GM23338 (cell line): ENCODE results near the gene KCNT1. TPM values are rescaled to one million over a fixed set of nuclear protein-coding genes. Genes with fewer than 3 reads are reported as not detected.

Experiments used
- ATAC-seq: fragments of 200-7000 bp; cut with Tn5 transposase; 3 replicates; pipeline ENCODE4 v1.9.1; 2020
- DNase-seq: peaks from one replicate; pipeline ENCODE4 v3.0.0-alpha.2; 2015; ENCODE audit warnings: low spot score
- H2AFZ ChIP-seq: fragments of 200-600 bp; sonication (generic); 2 replicates; pipeline ENCODE4 v1.8.0; 2016; ENCODE audit warnings: antibody characterized with exemption, mild to moderate bottlenecking, moderate library complexity
- H3F3A ChIP-seq: fragments of 200-600 bp; sonication (generic); replicated peaks from 2 replicates; pipeline ENCODE4 v1.8.0; 2017; ENCODE audit warnings: antibody characterized with exemption, mixed run types, low read depth
- H3K27ac ChIP-seq: fragments of 200-600 bp; sonication (generic); 2 replicates; pipeline ENCODE4 v1.6.1; 2016; ENCODE audit warnings: low read depth
- H3K27me3 ChIP-seq: fragments of 200-600 bp; sonication (generic); 2 replicates; pipeline ENCODE4 v1.8.0; 2016; ENCODE audit warnings: mild to moderate bottlenecking, mixed run types, moderate library complexity; ENCODE audit not compliant: insufficient read depth
- H3K36me3 ChIP-seq: fragments of 200-600 bp; sonication (generic); 2 replicates; pipeline ENCODE4 v1.8.0; 2016; ENCODE audit warnings: mild to moderate bottlenecking; ENCODE audit not compliant: insufficient read depth
- H3K4me1 ChIP-seq: fragments of 200-600 bp; sonication (generic); 2 replicates; pipeline ENCODE4 v1.8.0; 2016; ENCODE audit warnings: mild to moderate bottlenecking, moderate library complexity; ENCODE audit not compliant: insufficient read depth
- H3K4me2 ChIP-seq: fragments of 200-600 bp; sonication (generic); 2 replicates; pipeline ENCODE4 v1.7.1; 2017; ENCODE audit warnings: mixed run types
- H3K4me3 ChIP-seq: fragments of 200-600 bp; sonication (generic); 2 replicates; pipeline ENCODE4 v1.6.1; 2016; ENCODE audit warnings: mixed run types
- H3K79me2 ChIP-seq: fragments of 200-600 bp; sonication (generic); replicated peaks from 2 replicates; pipeline ENCODE4 v1.8.0; 2017; ENCODE audit warnings: mild to moderate bottlenecking; ENCODE audit not compliant: insufficient read depth
- H3K9me2 ChIP-seq: fragments of 200-600 bp; sonication (generic); 2 replicates; pipeline ENCODE4 v1.8.0; 2017; ENCODE audit not compliant: insufficient read depth
- H4K20me1 ChIP-seq: fragments of 200-600 bp; sonication (generic); replicated peaks from 2 replicates; pipeline ENCODE4 v1.8.0; 2017; ENCODE audit warnings: mild to moderate bottlenecking; ENCODE audit not compliant: insufficient read depth
- H3K27ac Mint-ChIP-seq: 2 replicates; pipeline ENCODE4 v1.8.0; 2020; ENCODE audit warnings: inconsistent platforms, mild to moderate bottlenecking, moderate library complexity, mixed read lengths
- H3K27me3 Mint-ChIP-seq: 3 replicates; pipeline ENCODE4 v1.8.0; 2022; ENCODE audit warnings: low read depth, mild to moderate bottlenecking, moderate library complexity, mixed read lengths, inconsistent platforms; ENCODE audit not compliant: insufficient read depth, poor library complexity
- H3K36me3 Mint-ChIP-seq: 3 replicates; pipeline ENCODE4 v1.8.0; 2021; ENCODE audit warnings: low read depth, mild to moderate bottlenecking, inconsistent platforms, moderate library complexity, mixed read lengths
- H3K4me1 Mint-ChIP-seq: 3 replicates; pipeline ENCODE4 v1.8.0; 2020; ENCODE audit warnings: mild to moderate bottlenecking, inconsistent platforms, mixed read lengths
- H3K4me3 Mint-ChIP-seq: 3 replicates; pipeline ENCODE4 v1.8.0; 2021; ENCODE audit warnings: moderate library complexity, mild to moderate bottlenecking, inconsistent platforms, mixed read lengths
- H3K9me3 Mint-ChIP-seq: 3 replicates; pipeline ENCODE4 v1.8.0; 2020; ENCODE audit warnings: moderate library complexity, mild to moderate bottlenecking, inconsistent platforms, mixed read lengths
- CREB1 ChIP-seq: fragments of 250-450 bp; sonication (Bioruptor Pico); IDR thresholded peaks from 2 replicates; pipeline ENCODE4 v1.5.0; 2020; ENCODE audit warnings: low read depth, mild to moderate bottlenecking, moderate library complexity
- EZH2 ChIP-seq: fragments of 200-600 bp; sonication (generic); IDR thresholded peaks from one replicate; pipeline ENCODE4 v1.8.0; 2017; ENCODE audit warnings: antibody characterized with exemption, mild to moderate bottlenecking, low read depth; ENCODE audit not compliant: unreplicated experiment
- JUNB ChIP-seq: IDR thresholded peaks from one replicate; pipeline ENCODE4 v1.6.1; 2016; ENCODE audit warnings: antibody characterized with exemption; ENCODE audit not compliant: unreplicated experiment
- NANOG ChIP-seq: IDR thresholded peaks from 2 replicates; pipeline ENCODE4 v1.6.1; 2016; ENCODE audit warnings: antibody characterized with exemption, borderline replicate concordance
- POLR2AphosphoS5 ChIP-seq: IDR thresholded peaks from 2 replicates; pipeline ENCODE4 v1.6.1; 2016; ENCODE audit warnings: antibody characterized with exemption, low read depth
- STAT1 ChIP-seq: IDR thresholded peaks from one replicate; pipeline ENCODE4 v1.6.1; 2016; ENCODE audit warnings: antibody characterized with exemption; ENCODE audit not compliant: unreplicated experiment
- ZNF114 ChIP-seq: fragments of 250-450 bp; sonication (Bioruptor Pico); IDR thresholded peaks from 2 replicates; pipeline ENCODE4 v1.5.0; 2020; ENCODE audit warnings: mild to moderate bottlenecking, moderate library complexity
- ZNF331 ChIP-seq: fragments of 250-450 bp; sonication (Bioruptor Pico); IDR thresholded peaks from 2 replicates; pipeline ENCODE4 v1.5.0; 2020; ENCODE audit warnings: low read depth, mild to moderate bottlenecking, moderate library complexity
- polyA plus RNA-seq: library from polyadenylated mRNA; unstranded; fragments of >200 nt; fragmentation: Nextera tagmentation; extraction: Ambion mirVana; gene quantifications from 2 replicates; pipeline ENCODE4 v1.2.1, GENCODE V29; 2016
- total RNA-seq: library from RNA; depleted of rRNA; stranded (reverse); fragments of >200 nt; shearing (Covaris generic); gene quantifications from 2 replicates; pipeline ENCODE4 v1.2.3, GENCODE V29; 2014
- TF ChIP-seq, protein P1 (sequence below), 2 experiments: fragments of 200-600 bp in 1 of 2; sonication (generic) in 1 of 2; conservative IDR thresholded peaks; 2 replicates each; pipeline versions ENCODE4 v1.5.1 to v1.6.1; 2016 to 2017; ENCODE audit warnings: antibody characterized with exemption in 2 of 2, low read depth in 2 of 2, mild to moderate bottlenecking in 2 of 2, moderate library complexity in 1 of 2
- TF ChIP-seq, protein P2 (sequence below): IDR thresholded peaks from 2 replicates; pipeline ENCODE4 v1.6.1; 2016; ENCODE audit warnings: antibody characterized with exemption
- TF ChIP-seq, protein P3 (sequence below): IDR thresholded peaks from one replicate; pipeline ENCODE4 v1.6.1; 2018; ENCODE audit warnings: antibody characterized with exemption; ENCODE audit not compliant: unreplicated experiment

Gene KCNT1
- total and polyA plus RNA-seq, 2 experiments from 2014 or later = 0.05 to 0.28 TPM

DNA sequence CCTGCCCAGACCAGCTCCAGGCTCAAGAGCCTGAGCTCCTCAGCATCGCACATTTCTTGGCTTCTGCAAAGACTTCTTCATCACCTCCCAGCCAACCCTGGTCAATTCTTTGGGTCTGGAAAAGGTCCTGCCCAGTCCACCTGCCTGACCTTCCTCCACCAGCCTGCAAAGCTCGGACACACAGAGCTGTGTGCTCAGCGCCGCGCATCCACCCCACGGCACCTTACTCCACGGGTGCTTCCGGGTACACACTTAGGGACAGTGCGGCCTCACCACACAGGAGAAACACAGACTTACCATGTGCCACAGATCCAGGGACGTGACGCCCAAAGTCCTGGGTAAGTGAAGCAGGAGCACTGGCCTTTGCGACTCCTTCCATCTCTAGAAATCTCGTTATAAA, 97.3 kb downstream of the KCNT1 start (continued):
- TF ChIP-seq, protein P1, sequence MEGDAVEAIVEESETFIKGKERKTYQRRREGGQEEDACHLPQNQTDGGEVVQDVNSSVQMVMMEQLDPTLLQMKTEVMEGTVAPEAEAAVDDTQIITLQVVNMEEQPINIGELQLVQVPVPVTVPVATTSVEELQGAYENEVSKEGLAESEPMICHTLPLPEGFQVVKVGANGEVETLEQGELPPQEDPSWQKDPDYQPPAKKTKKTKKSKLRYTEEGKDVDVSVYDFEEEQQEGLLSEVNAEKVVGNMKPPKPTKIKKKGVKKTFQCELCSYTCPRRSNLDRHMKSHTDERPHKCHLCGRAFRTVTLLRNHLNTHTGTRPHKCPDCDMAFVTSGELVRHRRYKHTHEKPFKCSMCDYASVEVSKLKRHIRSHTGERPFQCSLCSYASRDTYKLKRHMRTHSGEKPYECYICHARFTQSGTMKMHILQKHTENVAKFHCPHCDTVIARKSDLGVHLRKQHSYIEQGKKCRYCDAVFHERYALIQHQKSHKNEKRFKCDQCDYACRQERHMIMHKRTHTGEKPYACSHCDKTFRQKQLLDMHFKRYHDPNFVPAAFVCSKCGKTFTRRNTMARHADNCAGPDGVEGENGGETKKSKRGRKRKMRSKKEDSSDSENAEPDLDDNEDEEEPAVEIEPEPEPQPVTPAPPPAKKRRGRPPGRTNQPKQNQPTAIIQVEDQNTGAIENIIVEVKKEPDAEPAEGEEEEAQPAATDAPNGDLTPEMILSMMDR (conservative IDR thresholded peaks at IDR 0.05; ENCODE audit: low read depth in 2 of 2) = no peak
- no peak for TF ChIP-seq POLR2AphosphoS5
- no peak for TF ChIP-seq NANOG
- TF ChIP-seq EZH2 = no peak
- TF ChIP-seq, protein P2, sequence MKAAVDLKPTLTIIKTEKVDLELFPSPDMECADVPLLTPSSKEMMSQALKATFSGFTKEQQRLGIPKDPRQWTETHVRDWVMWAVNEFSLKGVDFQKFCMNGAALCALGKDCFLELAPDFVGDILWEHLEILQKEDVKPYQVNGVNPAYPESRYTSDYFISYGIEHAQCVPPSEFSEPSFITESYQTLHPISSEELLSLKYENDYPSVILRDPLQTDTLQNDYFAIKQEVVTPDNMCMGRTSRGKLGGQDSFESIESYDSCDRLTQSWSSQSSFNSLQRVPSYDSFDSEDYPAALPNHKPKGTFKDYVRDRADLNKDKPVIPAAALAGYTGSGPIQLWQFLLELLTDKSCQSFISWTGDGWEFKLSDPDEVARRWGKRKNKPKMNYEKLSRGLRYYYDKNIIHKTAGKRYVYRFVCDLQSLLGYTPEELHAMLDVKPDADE = no peak
- TF ChIP-seq, protein P3, sequence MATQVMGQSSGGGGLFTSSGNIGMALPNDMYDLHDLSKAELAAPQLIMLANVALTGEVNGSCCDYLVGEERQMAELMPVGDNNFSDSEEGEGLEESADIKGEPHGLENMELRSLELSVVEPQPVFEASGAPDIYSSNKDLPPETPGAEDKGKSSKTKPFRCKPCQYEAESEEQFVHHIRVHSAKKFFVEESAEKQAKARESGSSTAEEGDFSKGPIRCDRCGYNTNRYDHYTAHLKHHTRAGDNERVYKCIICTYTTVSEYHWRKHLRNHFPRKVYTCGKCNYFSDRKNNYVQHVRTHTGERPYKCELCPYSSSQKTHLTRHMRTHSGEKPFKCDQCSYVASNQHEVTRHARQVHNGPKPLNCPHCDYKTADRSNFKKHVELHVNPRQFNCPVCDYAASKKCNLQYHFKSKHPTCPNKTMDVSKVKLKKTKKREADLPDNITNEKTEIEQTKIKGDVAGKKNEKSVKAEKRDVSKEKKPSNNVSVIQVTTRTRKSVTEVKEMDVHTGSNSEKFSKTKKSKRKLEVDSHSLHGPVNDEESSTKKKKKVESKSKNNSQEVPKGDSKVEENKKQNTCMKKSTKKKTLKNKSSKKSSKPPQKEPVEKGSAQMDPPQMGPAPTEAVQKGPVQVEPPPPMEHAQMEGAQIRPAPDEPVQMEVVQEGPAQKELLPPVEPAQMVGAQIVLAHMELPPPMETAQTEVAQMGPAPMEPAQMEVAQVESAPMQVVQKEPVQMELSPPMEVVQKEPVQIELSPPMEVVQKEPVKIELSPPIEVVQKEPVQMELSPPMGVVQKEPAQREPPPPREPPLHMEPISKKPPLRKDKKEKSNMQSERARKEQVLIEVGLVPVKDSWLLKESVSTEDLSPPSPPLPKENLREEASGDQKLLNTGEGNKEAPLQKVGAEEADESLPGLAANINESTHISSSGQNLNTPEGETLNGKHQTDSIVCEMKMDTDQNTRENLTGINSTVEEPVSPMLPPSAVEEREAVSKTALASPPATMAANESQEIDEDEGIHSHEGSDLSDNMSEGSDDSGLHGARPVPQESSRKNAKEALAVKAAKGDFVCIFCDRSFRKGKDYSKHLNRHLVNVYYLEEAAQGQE = no peak
- no peak for TF ChIP-seq JUNB
- no peak for TF ChIP-seq ZNF331 (CRISPR knock-in tag)
- TF ChIP-seq STAT1 = no peak

DNA sequence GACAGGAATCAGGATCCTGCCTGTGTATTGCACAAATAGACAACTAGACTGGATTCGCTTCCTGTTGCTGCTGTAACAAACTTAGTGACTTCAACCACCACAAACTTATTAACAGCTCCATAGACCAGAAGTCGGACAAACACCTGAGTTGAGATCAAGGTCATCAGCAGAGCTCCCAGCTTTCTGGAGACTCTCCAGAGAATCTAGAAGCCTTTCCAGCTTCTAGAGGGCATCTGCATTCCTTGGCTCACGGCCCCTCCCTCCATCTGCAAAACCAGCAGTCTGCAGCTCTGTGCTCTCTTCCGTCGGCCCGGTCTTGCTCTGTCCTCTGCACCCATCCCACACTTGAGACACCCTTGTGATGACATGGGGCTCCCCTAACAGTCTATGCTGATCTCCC, 99.1 kb downstream of the KCNT1 start:
- no peak overlapping the region for H2AFZ ChIP-seq
- H3K27ac ChIP-seq = no peak overlapping the region
- no peaks in the 10 kb centered on the region for H3K9me3 Mint-ChIP-seq
- TF ChIP-seq ZNF331 (CRISPR knock-in tag) (no peak), ZNF114 (CRISPR knock-in tag) (no peak), EZH2 (no peak), POLR2AphosphoS5 (no peak), CREB1 (no peak)
- TF ChIP-seq, protein P1 (conservative IDR thresholded peaks at IDR 0.05; ENCODE audit: low read depth in 2 of 2) = no peak
- H3K79me2 ChIP-seq = no peaks in the 10 kb centered on the region
- H4K20me1 ChIP-seq = no peaks in the 10 kb centered on the region
- no peaks in the 10 kb centered on the region for H3F3A ChIP-seq
- H3K4me3 ChIP-seq = no peak overlapping the region
- H3K9me2 ChIP-seq = no peaks in the 10 kb centered on the region
- H3K4me2 ChIP-seq = no peak overlapping the region
- no peaks in the 10 kb centered on the region for H3K4me1 ChIP-seq
- H3K27ac Mint-ChIP-seq = no peak overlapping the region
- H3K36me3 ChIP-seq = no peaks in the 10 kb centered on the region
- ATAC-seq (no peak), DNase-seq (no peak)
- H3K4me1 Mint-ChIP-seq = peaks cover 17% of the 10 kb centered on the region
- H3K27me3 Mint-ChIP-seq = peaks cover 12% of the 10 kb centered on the region
- no peaks in the 10 kb centered on the region for H3K27me3 ChIP-seq
- H3K36me3 Mint-ChIP-seq = no peaks in the 10 kb centered on the region
- no peak overlapping the region for H3K4me3 Mint-ChIP-seq
